Measurements from ENCODE around the gene RPS19BP1.

The RPS19BP1 gene

GRCh38 chr22:39534092-39534506, 1.6 kb upstream of the RPS19BP1 start:
- H3K4me3 ChIP-seq (ENCODE audit: low read length), result no peak overlapping the region
- H4K20me1 ChIP-seq (ENCODE audit: control insufficient read depth, insufficient read depth, low read depth, low read length), result no peaks in the 10 kb centered on the region
- H3K27ac ChIP-seq (ENCODE audit: low read depth, low read length), result no peak overlapping the region
- H3K79me2 ChIP-seq (ENCODE audit: control insufficient read depth, low read length), result peaks cover 33% of the 10 kb centered on the region
- H3K9me3 ChIP-seq (ENCODE audit: control insufficient read depth, insufficient read depth, low read length), result no peaks in the 10 kb centered on the region
- no peaks in the 10 kb centered on the region for H3K9me2 ChIP-seq (replicated peaks; ENCODE audit: control insufficient read depth, low read length)
- H3K36me3 ChIP-seq (ENCODE audit: control insufficient read depth, low read length), result peaks cover 32% of the 10 kb centered on the region
- H3K4me2 ChIP-seq (ENCODE audit: low read length), result peak overlapping the region; percentile 34; the same call in 1 of the 2 replicates
- peaks cover 7% of the 10 kb centered on the region for H3F3A ChIP-seq (ENCODE audit: control insufficient read depth, insufficient read depth)
- TF ChIP-seq, protein P1, sequence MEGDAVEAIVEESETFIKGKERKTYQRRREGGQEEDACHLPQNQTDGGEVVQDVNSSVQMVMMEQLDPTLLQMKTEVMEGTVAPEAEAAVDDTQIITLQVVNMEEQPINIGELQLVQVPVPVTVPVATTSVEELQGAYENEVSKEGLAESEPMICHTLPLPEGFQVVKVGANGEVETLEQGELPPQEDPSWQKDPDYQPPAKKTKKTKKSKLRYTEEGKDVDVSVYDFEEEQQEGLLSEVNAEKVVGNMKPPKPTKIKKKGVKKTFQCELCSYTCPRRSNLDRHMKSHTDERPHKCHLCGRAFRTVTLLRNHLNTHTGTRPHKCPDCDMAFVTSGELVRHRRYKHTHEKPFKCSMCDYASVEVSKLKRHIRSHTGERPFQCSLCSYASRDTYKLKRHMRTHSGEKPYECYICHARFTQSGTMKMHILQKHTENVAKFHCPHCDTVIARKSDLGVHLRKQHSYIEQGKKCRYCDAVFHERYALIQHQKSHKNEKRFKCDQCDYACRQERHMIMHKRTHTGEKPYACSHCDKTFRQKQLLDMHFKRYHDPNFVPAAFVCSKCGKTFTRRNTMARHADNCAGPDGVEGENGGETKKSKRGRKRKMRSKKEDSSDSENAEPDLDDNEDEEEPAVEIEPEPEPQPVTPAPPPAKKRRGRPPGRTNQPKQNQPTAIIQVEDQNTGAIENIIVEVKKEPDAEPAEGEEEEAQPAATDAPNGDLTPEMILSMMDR (IDR thresholded peaks at IDR 0.05; ENCODE audit: low read depth, low read length, poor library complexity, severe bottlenecking), result no peak
- TF ChIP-seq EZH2phosphoT487 (IDR thresholded peaks at IDR 0.05; ENCODE audit: borderline replicate concordance, low read length), result no peak
- peaks cover 44% of the 10 kb centered on the region for H3K4me1 ChIP-seq (ENCODE audit: control insufficient read depth, low read length)
- no peaks in the 10 kb centered on the region for H3K27me3 ChIP-seq (ENCODE audit: control insufficient read depth, low read length)

GRCh38 chr22:39530692-39531331, 1.7 kb downstream of the RPS19BP1 start:
- H4K20me1 ChIP-seq (ENCODE audit: control insufficient read depth, insufficient read depth, low read depth, low read length), result no peaks in the 10 kb centered on the region
- H3K36me3 ChIP-seq (ENCODE audit: control insufficient read depth, low read length), result peaks cover 57% of the 10 kb centered on the region
- H3K4me3 ChIP-seq (ENCODE audit: low read length), result peak overlapping the region; percentile 90
- H3K9me2 ChIP-seq (replicated peaks; ENCODE audit: control insufficient read depth, low read length), result no peaks in the 10 kb centered on the region
- no peaks in the 10 kb centered on the region for H3K27me3 ChIP-seq (ENCODE audit: control insufficient read depth, low read length)
- H3K9me3 ChIP-seq (ENCODE audit: control insufficient read depth, insufficient read depth, low read length), result no peaks in the 10 kb centered on the region
- peaks cover 72% of the 10 kb centered on the region for H3K4me1 ChIP-seq (ENCODE audit: control insufficient read depth, low read length)
- TF ChIP-seq, protein P1 (IDR thresholded peaks at IDR 0.05; ENCODE audit: low read depth, low read length, poor library complexity, severe bottlenecking), result peak; percentile 55
- no peak for TF ChIP-seq EZH2phosphoT487 (IDR thresholded peaks at IDR 0.05; ENCODE audit: borderline replicate concordance, low read length)
- H3K27ac ChIP-seq (ENCODE audit: low read depth, low read length), result peak overlapping the region; percentile 99
- peaks cover 52% of the 10 kb centered on the region for H3K79me2 ChIP-seq (ENCODE audit: control insufficient read depth, low read length)
- peaks cover 37% of the 10 kb centered on the region for H3F3A ChIP-seq (ENCODE audit: control insufficient read depth, insufficient read depth)
- H3K4me2 ChIP-seq (ENCODE audit: low read length), result peak overlapping the region; percentile 98

DNA sequence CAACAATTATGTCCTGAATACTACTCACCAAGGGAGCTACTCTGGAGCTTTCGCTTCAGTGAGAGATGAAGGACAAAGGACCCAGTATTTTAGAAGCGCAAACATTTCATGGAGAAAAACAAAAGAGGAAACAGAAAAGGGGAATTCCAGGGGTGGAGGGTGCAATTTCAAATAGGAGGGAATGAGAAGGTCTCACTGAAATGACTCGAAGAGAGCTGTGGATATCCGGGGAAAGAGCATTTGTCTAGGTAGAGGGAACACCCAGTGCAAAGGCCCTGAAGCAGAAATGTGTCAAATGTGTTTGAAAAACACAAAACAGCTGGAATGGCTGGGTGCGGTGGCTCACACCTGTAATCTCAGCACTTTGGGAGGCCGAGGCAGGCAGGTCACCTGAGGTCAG, 2.4 kb downstream of the RPS19BP1 start:
- no peaks in the 10 kb centered on the region for H3K9me3 ChIP-seq (ENCODE audit: control insufficient read depth, insufficient read depth, low read length)
- H3K4me1 ChIP-seq (ENCODE audit: control insufficient read depth, low read length), result peaks cover 78% of the 10 kb centered on the region
- peaks cover 53% of the 10 kb centered on the region for H3K79me2 ChIP-seq (ENCODE audit: control insufficient read depth, low read length)
- H3K27me3 ChIP-seq (ENCODE audit: control insufficient read depth, low read length), result no peaks in the 10 kb centered on the region
- H3K4me2 ChIP-seq (ENCODE audit: low read length), result peak overlapping the region; percentile 98
- peak overlapping the region; percentile 90 for H3K4me3 ChIP-seq (ENCODE audit: low read length)
- H3K27ac ChIP-seq (ENCODE audit: low read depth, low read length), result peak overlapping the region; percentile 99
- no peaks in the 10 kb centered on the region for H3K9me2 ChIP-seq (replicated peaks; ENCODE audit: control insufficient read depth, low read length)
- no peaks in the 10 kb centered on the region for H4K20me1 ChIP-seq (ENCODE audit: control insufficient read depth, insufficient read depth, low read depth, low read length)
- H3K36me3 ChIP-seq (ENCODE audit: control insufficient read depth, low read length), result peaks cover 64% of the 10 kb centered on the region
- H3F3A ChIP-seq (ENCODE audit: control insufficient read depth, insufficient read depth), result peaks cover 44% of the 10 kb centered on the region
- TF ChIP-seq, protein P1 (IDR thresholded peaks at IDR 0.05; ENCODE audit: low read depth, low read length, poor library complexity, severe bottlenecking), result no peak
- no peak for TF ChIP-seq EZH2phosphoT487 (IDR thresholded peaks at IDR 0.05; ENCODE audit: borderline replicate concordance, low read length)

Data from DOHH2 (cell line).